EL (cell line): ENCODE measurements around the gene RSBN1.
"Not testable (repeated sequence)": the region's sequence is repeated elsewhere in the genome, so short reads cannot be mapped to it uniquely, and the experiment has no call there.

Experiments used
- DNase-seq: peaks from one replicate; pipeline ENCODE4 v3.0.0-alpha.2; 2016

The RSBN1 gene

DNA sequence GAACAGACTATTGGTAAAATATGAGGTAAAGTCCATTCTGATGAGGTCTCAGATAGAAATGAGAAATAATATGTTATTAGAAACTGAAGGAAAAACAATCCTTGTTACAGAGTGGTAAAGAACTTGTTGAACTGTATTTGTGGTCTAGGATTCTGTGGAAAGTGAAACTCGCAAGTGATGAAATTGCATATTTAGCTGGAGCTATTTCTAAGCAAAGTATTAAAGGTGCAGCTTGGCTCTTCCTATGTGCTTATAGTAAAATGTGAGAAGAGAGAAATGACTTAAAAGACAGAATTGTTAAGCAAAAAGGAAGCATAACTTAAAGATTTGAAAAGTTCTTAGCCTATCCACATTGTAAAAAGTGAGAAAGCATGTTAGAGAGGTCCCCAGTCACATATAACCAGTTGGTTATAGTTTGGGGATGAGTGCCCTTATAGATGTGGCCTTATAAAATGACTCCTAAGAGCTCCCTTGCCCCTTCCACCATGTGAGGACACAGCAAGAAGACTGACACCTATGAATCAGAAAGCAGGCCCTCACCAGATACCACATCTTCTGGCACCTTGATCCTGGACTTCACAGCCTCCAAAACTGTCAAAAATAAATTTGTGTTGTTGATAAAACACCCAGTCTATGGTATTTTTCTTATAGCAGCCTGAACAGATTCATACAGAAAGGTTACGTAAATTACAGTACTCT lies 77.8 kb downstream of the RSBN1 start:
- DNase-seq = no peak

DNA sequence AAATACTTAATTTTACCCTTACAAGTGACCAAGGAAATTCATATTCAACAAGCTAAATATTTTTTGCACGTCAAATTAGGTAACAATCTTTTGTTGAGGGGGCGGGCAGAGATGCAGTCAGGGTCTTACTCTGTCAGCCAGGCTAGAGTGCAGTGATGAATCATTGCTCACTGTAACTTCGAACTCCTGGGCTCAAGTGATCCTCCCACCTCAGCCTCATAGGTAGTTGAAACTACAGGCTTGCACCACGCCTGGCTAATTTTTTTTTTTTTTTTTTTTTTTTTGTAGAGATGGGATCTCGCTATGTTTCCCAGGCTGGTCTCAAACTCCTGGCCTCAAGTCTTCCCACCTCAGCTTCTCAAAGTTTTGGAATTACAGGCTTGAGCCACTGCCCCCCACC lies 79.5 kb downstream of the RSBN1 start:
- no peak for DNase-seq

DNA sequence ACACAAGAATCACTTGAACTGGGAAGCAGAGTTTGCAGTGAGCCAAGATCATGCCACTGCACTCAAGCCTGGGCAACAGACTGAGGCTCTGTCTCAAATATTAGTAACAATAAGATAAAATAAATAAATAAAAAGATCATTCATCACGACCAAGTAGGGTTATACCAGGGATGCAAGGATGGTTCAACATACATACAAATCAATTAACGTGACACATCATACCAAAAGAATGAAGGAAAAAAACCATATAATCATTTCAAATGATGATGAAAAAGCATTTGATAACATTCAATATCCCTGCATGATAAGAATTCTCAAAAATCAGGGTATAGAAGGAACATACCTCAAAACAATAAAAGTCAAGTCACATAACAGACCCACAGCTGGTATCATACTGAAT lies 91.3 kb downstream of the RSBN1 start:
- DNase-seq = no peak

DNA sequence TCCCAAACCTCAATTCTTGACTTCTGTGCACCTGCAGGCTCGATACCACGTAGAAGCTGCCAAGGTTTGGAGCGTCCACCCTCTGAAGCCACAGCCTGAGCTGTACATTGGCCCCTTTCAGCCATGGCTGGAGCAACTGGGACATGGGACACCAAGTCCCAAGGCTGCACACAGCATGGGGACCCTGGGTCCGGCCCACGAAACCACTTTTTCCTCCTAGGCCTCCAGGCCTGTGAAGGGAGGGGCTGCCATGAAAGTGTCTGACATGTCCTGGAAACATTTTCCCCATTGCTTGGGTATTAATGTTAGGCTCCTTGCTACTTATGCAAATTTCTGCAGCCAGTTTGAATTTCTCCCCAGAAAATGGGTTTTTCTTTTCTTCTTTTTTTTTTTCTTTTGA lies 93.7 kb downstream of the RSBN1 start:
- DNase-seq = not testable (repeated sequence)

DNA sequence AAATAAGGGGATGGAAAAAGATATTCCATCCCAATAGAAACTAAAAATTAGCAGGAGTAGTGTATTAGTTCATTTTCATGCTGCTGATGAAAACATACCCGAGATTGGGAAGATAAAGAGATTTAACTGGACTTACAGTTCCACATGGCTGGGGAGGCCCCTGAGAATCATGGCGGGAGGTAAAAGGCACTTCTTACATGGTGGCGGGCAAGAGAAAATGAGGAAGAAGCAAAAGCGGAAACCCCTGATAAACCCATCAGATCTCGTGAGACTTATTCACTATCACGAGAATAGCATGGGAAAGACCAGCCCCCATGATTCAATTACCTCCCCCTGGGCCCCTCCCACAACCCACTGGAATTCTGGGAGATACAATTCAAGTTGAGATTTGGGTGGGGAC lies 94.8 kb downstream of the RSBN1 start:
- not testable (repeated sequence) for DNase-seq

DNA sequence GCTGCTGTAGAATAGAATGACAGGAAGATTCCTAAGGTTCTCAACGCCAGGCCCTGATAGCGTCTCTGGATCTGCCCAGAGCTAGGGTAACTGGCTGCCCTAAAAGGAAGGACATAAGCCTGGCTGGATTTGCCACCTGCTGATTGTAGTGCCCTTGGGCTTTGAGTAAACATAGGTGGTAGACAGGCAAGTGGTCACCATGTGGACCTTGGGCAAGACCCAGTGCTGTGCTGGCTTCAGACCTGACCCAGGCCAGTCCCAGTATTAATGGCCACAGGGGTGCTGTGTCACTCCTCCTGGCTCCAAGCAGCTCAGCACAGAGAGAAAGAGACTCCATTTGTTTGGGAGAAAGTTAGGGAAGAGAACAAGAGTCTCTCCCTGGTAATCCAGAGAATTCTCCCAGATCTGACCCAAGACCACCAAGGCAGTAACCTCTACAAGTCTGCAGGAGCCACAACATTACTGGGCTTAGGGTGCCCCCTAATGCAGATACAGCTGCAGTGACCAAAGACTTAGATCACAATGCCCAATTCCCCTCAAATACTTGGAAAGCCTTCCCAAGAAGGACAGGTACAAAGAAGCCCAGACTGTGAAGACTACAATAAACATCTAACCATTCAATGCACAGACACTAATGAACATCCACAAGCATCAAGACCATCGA lies 97.5 kb downstream of the RSBN1 start:
- no peak for DNase-seq
